ENCODE data around the gene ANKS4B. TPM values are rescaled to one million over a fixed set of nuclear protein-coding genes. Genes with fewer than 3 reads are reported as not detected.

The ANKS4B gene
- total RNA-seq, 6 experiments from 2014 or later: not detected

DNA sequence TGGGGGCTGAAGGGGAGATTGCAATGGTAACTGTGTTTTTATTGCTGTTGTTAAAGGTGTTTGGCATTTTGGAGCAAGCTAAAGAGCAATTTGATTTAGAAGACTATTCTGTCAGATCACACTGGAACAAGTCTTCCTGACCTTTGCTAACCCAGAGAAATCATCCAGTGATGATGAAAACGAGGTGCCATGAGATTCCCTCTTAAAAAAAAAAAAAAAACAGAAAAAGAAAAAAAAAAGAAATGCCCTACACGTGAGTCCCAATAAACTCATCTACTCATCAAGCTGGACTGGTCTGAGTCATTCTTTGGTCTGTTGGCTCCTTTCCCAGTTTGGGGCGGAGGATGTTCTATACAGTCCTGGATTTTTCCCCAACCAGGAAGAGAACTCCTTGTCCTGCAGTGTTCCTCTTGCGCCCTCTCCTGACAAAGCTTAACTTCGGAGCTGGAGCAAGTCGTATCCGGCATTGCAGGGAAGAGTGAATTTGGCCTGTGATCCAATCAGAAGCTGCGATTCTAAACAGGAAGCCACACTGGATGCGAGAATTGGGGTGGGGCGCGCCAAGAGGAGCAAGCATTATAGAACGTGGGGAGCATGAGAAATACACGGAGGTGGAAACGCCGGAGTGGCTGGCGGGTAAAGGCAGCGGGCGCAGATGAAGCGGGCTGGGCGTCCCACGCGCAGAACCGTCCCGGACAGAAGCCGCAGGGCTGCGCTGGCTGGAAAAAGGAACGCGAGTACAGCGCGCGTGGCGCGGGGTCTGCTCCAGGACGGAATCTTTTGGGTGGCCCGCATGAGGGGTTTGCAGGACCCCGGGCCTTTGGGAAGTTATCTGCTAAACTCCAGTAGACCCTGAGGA is 67.0 kb downstream of the ANKS4B start:
- DNase-seq: peak; percentile 100
- H3K9me3 Mint-ChIP-seq: no peaks in the 10 kb centered on the region
- no peaks in the 10 kb centered on the region for H3K27me3 Mint-ChIP-seq (ENCODE audit: insufficient read depth)
- peak; percentile 88 for TF ChIP-seq CTCF (IDR thresholded peaks at IDR 0.05)
- H3K4me1 Mint-ChIP-seq (ENCODE audit: low read depth): peaks cover 48% of the 10 kb centered on the region
- H3K36me3 Mint-ChIP-seq (ENCODE audit: low read depth): no peaks in the 10 kb centered on the region
- peak overlapping the region; percentile 92 for H3K4me3 Mint-ChIP-seq
- H3K27ac Mint-ChIP-seq: peak overlapping the region; percentile 89

DNA sequence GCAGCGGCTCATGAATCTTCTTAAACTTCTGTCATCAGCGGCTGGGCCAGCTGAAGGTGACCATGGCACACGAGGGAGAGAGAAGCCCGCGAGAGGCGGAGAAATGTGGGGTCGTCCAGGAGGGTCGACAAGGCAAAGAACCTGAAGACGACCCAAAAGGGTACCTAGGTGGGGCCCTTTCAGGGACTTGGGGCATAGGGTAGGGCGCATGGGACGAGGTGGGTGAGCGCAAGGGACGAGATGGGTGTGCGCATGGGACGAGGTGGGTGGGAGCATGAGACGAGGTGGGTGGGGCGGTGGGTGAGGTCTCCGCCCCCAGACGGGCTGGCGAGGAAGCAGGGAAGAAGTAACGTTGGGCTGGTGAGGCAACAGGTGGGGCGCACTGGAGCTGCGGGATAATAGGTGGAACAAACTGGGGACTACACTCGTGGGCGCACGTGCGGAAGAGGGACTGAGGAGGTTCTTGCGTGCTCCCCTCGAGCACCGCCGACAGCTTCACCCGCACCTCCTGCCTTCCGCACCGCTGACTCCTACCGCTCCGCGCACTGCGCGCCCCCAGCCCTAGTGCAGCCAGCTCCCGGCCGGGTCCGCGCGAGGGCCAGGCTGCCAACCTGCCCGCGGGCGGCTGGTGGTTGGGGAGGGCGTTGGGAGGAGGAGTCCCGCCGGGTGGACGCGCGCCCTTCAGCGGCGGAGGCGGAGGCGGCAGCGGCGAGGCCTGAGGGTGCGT is 67.8 kb downstream of the ANKS4B start:
- Mint-ChIP-seq H3K4me3 (peak overlapping the region; percentile 92), H3K9me3 (no peaks in the 10 kb centered on the region), H3K4me1 (ENCODE audit: low read depth) (peaks cover 40% of the 10 kb centered on the region), H3K27me3 (ENCODE audit: insufficient read depth) (no peaks in the 10 kb centered on the region), H3K36me3 (ENCODE audit: low read depth) (no peaks in the 10 kb centered on the region), H3K27ac (peak overlapping the region; percentile 89)
- TF ChIP-seq CTCF (IDR thresholded peaks at IDR 0.05): peak; percentile 64
- DNase-seq: peak; percentile 57

- no peak for DNase-seq
- Mint-ChIP-seq H3K9me3 (no peaks in the 10 kb centered on the region), H3K4me3 (peak overlapping the region; percentile 92), H3K4me1 (ENCODE audit: low read depth) (peaks cover 38% of the 10 kb centered on the region), H3K36me3 (ENCODE audit: low read depth) (no peaks in the 10 kb centered on the region), H3K27ac (peak overlapping the region; percentile 81), H3K27me3 (ENCODE audit: insufficient read depth) (no peaks in the 10 kb centered on the region)
- no peak for TF ChIP-seq CTCF (IDR thresholded peaks at IDR 0.05)
Measured at GRCh38 chr16:21301895-21302291, 68.4 kb downstream of the ANKS4B start.

GRCh38 chr16:21302454-21302853 is 69.0 kb downstream of the ANKS4B start:
- peaks cover 38% of the 10 kb centered on the region for H3K4me1 Mint-ChIP-seq (ENCODE audit: low read depth)
- no peak for DNase-seq
- H3K27ac Mint-ChIP-seq: peak overlapping the region; percentile 81
- H3K9me3 Mint-ChIP-seq: no peaks in the 10 kb centered on the region
- H3K27me3 Mint-ChIP-seq (ENCODE audit: insufficient read depth): no peaks in the 10 kb centered on the region
- peak overlapping the region; percentile 92 for H3K4me3 Mint-ChIP-seq
- no peak for TF ChIP-seq CTCF (IDR thresholded peaks at IDR 0.05)
- H3K36me3 Mint-ChIP-seq (ENCODE audit: low read depth): no peaks in the 10 kb centered on the region

DNA sequence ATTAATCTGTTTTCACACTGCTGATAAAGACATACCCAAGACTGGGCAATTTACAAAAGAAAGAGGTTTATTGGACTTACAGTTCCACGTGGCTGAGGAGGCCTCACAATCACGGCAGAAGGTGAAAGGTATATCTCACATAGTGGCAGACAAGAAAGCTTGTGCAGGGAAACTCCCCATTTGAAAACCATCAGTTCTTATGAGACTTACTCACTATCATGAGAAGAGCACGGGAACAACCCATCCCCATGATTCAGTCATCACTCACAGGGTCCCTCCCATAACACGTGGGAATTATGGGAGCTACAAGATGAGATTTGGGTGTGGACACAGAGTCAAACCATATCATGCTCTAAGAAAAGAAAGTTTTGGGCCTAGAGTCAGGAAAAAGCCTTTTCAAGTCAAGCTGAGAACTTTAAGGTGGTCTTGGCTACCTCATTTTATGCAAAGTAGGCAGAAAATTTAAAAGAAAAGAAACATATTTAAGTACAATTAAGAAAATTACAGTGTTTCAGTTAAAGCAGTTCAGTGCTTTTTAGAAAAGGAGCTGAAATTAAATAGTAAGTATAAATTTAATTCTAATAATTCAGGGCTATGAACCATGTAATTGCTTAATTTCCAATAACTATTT is 69.5 kb downstream of the ANKS4B start:
- peak overlapping the region; percentile 92 for H3K4me3 Mint-ChIP-seq
- TF ChIP-seq CTCF (IDR thresholded peaks at IDR 0.05): no peak
- no peaks in the 10 kb centered on the region for H3K36me3 Mint-ChIP-seq (ENCODE audit: low read depth)
- peaks cover 38% of the 10 kb centered on the region for H3K4me1 Mint-ChIP-seq (ENCODE audit: low read depth)
- H3K27me3 Mint-ChIP-seq (ENCODE audit: insufficient read depth): no peaks in the 10 kb centered on the region
- no peaks in the 10 kb centered on the region for H3K9me3 Mint-ChIP-seq
- peak overlapping the region; percentile 81 for H3K27ac Mint-ChIP-seq
- peak; percentile 78 for DNase-seq

Other genes with a start within 250 kb of the ANKS4B start
- not detected for gene DNAH3, start 82.9 kb upstream of the ANKS4B start, total RNA-seq (2021; fragmentation: NEBNext Ultra II Directional; extraction: Animal tissue kit (Norgen Biotek cat#: 25700))
- 10 to 100 TPM; 16.0 to 22.1 (median 18.6) TPM for gene LDAF1, start 75.0 kb upstream of the ANKS4B start, total RNA-seq (2021; fragmentation: NEBNext Ultra II Directional; extraction: Animal tissue kit (Norgen Biotek cat#: 25700))
- not detected for gene ZP2, start 22.1 kb upstream of the ANKS4B start, total RNA-seq (2021; fragmentation: NEBNext Ultra II Directional; extraction: Animal tissue kit (Norgen Biotek cat#: 25700))
- not detected for gene CRYM, start 44.6 kb downstream of the ANKS4B start, total RNA-seq (2021; fragmentation: NEBNext Ultra II Directional; extraction: Animal tissue kit (Norgen Biotek cat#: 25700))

Measured in HFFc6 (cell line).